Measurements from ENCODE around the gene KRIT1. TPM values are rescaled to one million over a fixed set of nuclear protein-coding genes. Genes with fewer than 3 reads are reported as not detected.

KRIT1 gene
- total RNA-seq = 22.7 TPM
- long read RNA-seq, partial matches to known transcripts = 0 of 3 reads
- long read RNA-seq, other reads (novel, unspliced or antisense) = 2 of 3 reads

- intact Hi-C loops (cut with DNase I) = loop anchor here (5.0 kb wide), 2 partner anchors 37 to 202 kb away; partner anchors contain the start of gene GATAD1
- ATAC-seq (peak; percentile 92), DNase-seq (ENCODE audit: missing footprints) (peak; percentile 94)
Measured at GRCh38 chr7:92245487-92246359, at the start of gene KRIT1, which contains the start of gene ANKIB1. Gene KRIT1, minus strand, starts transcription at chr7:92245914. Its CDS starts 3,779 bp downstream, at chr7:92242135. Gene ANKIB1, plus strand, starts transcription at chr7:92245974. Its CDS starts 49,005 bp downstream, at chr7:92294979.

GRCh38 chr7:92295391-92295790 is 49.7 kb upstream of the KRIT1 start:
- intact Hi-C loops (cut with DNase I) = no loop called here
- no peak for ATAC-seq
- DNase-seq (ENCODE audit: missing footprints) = no peak

- DNase-seq (ENCODE audit: missing footprints) = no peak
- intact Hi-C loops (cut with DNase I) = no loop called here
Measured at GRCh38 chr7:92293896-92294590, 48.3 kb upstream of the KRIT1 start.

GRCh38 chr7:92292981-92293380 is 47.3 kb upstream of the KRIT1 start:
- DNase-seq (ENCODE audit: missing footprints) = no peak
- intact Hi-C loops (cut with DNase I) = no loop called here
- ATAC-seq = no peak

More at GRCh38 chr7:92293896-92294590, 48.3 kb upstream of the KRIT1 start:
- ATAC-seq = no peak

- ATAC-seq (no peak), DNase-seq (ENCODE audit: missing footprints) (no peak)
- intact Hi-C loops (cut with DNase I) = no loop called here
Measured at GRCh38 chr7:92289321-92289720, 43.6 kb upstream of the KRIT1 start.

- DNase-seq (ENCODE audit: missing footprints) = no peak
- no peak for ATAC-seq
- intact Hi-C loops (cut with DNase I) = loop anchor here (5.0 kb wide), 1 partner anchor 36 kb away; the partner anchor contains the start of genes ANKIB1 and KRIT1
Measured at GRCh38 chr7:92282930-92283329, 37.2 kb upstream of the KRIT1 start.

GRCh38 chr7:92282221-92282814 is 36.6 kb upstream of the KRIT1 start:
- no peak for DNase-seq (ENCODE audit: missing footprints)
- no peak for ATAC-seq
- intact Hi-C loops (cut with DNase I) = loop anchor here (5.0 kb wide), 1 partner anchor 35 kb away; the partner anchor contains the start of genes ANKIB1 and KRIT1

- intact Hi-C loops (cut with DNase I) = loop anchor here (5.0 kb wide), 1 partner anchor 34 kb away; the partner anchor contains the start of genes ANKIB1 and KRIT1
- no peak for DNase-seq (ENCODE audit: missing footprints)
- ATAC-seq = no peak
Measured at GRCh38 chr7:92281031-92281430, 35.3 kb upstream of the KRIT1 start.

- DNase-seq (ENCODE audit: missing footprints) (no peak), ATAC-seq (no peak)
- intact Hi-C loops (cut with DNase I) = loop anchor here (5.0 kb wide), 1 partner anchor 32 kb away; the partner anchor contains the start of genes ANKIB1 and KRIT1
Measured at GRCh38 chr7:92279396-92280031, 33.8 kb upstream of the KRIT1 start.

- intact Hi-C loops (cut with DNase I) = no loop called here
- ATAC-seq (no peak), DNase-seq (ENCODE audit: missing footprints) (no peak)
Measured at GRCh38 chr7:92276460-92276864, 30.7 kb upstream of the KRIT1 start.

- ATAC-seq (no peak), DNase-seq (ENCODE audit: missing footprints) (no peak)
- intact Hi-C loops (cut with DNase I) = no loop called here
Measured at GRCh38 chr7:92275327-92275726, 29.6 kb upstream of the KRIT1 start.

- intact Hi-C loops (cut with DNase I) = no loop called here
- DNase-seq (ENCODE audit: missing footprints) = no peak
- ATAC-seq = no peak
Measured at GRCh38 chr7:92268921-92269320, 23.2 kb upstream of the KRIT1 start.

- intact Hi-C loops (cut with DNase I) = no loop called here
Measured at GRCh38 chr7:92266415-92267241, 20.9 kb upstream of the KRIT1 start.

GRCh38 chr7:92260248-92260781 is 14.6 kb upstream of the KRIT1 start:
- DNase-seq (ENCODE audit: missing footprints) (no peak), ATAC-seq (no peak)
- intact Hi-C loops (cut with DNase I) = no loop called here

More at GRCh38 chr7:92266415-92267241, 20.9 kb upstream of the KRIT1 start:
- ATAC-seq (no peak), DNase-seq (ENCODE audit: missing footprints) (no peak)

- DNase-seq (ENCODE audit: missing footprints) = no peak
- intact Hi-C loops (cut with DNase I) = no loop called here
- ATAC-seq = no peak
Measured at GRCh38 chr7:92259610-92260247, 14.0 kb upstream of the KRIT1 start.

- ATAC-seq = peak; percentile 46
Measured at GRCh38 chr7:92259062-92259461, 13.3 kb upstream of the KRIT1 start.

GRCh38 chr7:92255308-92255707 is 9.6 kb upstream of the KRIT1 start:
- intact Hi-C loops (cut with DNase I) = no loop called here
- peak; percentile 39 for ATAC-seq
- no peak for DNase-seq (ENCODE audit: missing footprints)

More at GRCh38 chr7:92259062-92259461, 13.3 kb upstream of the KRIT1 start:
- DNase-seq (ENCODE audit: missing footprints) = no peak
- intact Hi-C loops (cut with DNase I) = no loop called here

Data from Right ventricle myocardium inferior (tissue), 1 donor.